Measurements from ENCODE around the gene MST1.

MST1 gene

DNA sequence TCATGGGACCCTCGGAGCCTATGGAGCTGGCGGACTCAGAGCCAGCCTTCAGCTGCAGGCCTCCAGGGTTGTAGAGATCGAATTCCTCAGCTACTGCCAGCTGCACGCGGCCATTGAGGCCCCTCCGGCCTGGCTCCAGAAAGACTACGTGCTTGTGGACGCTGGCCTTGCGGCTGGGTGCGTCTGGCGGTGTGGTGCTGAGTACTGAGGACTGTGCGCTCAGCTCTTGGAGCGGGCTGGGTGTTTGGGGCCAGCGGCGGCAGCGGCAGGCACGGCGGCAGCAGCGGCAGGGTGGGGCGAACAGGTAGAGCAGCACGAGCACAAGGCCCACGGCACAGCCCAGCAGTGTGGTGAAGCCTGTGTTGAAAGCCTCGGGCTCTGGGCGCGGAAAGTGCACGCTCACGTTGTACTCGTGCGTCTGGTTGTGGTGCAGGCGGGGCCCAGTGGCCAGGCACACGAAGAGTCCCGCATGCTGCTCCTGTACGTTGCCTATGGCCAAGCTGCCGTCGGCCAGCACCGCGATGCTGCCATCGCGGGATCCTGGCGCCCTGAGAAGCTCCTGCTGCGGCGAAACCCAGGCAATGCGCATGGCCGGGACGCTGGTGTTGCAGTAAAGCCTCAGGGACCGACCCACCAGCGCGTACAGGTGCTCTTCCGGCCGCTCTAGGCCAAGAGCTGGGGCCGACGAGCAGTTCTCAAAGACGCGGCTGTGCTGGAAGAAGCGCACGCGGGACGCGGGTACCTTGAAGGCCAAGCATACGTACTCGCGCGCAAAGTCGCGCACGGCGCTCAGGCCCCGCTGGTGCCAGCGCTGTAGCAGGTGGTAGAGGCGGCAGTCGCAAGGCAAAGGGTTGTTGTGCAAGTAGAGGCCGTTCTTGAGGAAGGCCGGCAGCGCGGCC is 28.9 kb upstream of the MST1 start:
- DNase-seq: no peak

DNA sequence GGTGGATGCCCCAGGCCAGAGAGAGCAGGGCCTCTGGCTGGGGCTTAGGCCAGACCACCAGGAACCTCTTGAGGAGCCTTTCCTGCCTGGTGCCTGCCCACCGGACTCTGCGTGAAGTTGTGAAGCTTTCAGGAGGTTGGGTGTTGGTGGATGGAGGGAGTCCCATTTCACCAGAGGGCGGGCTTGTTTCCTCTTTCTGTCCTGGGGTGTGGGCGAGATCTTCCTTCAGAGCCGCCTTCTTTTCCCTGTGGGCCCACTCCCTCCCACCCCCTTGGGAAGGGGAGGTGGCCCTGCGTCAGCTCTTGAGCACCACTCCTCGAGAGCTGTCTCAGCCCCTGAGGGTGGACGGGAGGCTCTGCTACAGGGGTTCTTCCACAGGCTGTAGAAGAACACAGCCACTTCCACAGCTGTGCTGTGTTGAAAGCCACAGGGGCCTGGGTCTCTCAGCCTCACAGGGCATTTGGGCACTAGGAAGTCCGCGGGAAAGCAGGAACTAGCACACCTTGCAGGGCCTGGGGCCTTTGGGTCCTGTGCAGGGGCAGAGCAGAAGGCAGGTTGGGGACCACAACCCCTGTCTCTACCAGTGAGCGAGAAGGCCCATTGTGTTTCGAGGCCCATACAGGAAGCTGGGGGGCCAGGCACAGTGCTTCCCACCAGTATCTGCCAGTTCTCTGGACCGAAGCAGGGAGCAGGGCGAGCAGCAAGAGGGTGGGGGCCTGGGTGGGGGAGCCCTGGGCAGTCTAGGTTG is 28.1 kb upstream of the MST1 start:
- no peak for DNase-seq

DNA sequence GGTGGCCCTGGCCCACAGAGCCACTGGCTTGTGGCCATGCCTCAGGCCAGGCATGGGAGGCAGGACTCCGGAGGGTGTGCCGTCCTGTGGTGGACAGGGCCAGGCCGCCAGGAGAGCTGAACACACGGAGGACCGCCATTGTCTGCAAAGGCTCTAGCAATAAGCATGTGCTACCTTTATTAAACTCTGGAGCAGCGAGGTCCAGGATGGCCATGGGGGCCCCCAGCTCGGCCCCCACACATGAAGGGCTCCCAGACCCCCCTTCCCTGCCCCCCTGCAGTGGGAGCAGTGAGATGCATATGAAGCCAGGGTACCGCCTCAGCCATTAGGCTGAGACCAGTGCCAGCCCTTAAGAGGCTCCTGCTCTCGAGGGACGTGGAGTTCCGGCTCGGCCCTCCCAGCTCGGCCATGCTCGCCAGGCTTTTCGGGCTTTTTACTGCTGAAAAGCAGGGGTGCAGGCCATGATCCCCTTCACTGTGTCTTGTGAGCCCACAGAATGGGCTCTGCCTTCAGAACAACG is 27.5 kb upstream of the MST1 start:
- DNase-seq: no peak

DNA sequence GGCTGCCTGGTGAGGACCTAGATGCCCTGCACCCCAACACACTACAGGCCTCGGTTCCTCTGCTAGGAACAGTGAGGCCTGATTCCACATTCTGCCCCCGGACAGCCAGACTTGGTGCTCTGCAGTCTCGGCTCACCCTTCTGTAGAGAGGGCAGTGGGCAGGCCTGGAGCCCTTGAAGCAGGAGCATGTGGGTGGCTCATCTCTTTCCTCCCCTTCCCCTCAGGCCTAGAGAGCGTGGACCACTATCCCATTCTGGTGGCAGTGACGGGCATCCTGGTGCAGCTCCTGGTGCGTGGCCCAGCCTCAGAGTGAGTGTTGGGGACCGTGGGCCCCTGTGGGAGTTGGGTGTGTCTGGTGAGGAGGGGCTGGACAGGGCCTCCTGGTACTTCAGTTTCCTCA is 26.9 kb upstream of the MST1 start:
- DNase-seq: no peak

DNA sequence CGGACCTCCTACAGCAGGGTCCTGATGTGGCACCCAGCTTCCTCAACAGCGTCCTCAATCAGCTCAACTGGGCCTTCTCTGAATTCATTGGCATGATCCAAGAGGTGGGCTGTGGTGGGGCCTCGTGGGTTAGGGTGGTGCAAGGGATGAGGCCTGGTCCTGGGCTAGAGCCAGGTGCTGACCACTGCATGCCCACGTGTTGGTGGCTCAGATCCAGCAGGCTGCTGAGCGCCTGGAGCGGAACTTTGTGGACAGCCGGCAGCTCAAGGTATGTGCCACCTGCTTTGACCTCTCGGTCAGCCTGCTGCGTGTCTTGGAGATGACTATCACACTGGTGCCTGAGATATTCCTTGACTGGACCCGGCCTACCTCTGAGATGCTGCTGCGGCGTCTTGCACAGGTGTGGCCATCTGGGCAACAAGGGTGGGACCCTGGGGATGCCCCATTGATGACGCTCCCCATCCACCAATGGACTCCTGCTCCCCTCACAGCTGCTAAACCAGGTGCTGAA is 26.4 kb upstream of the MST1 start:
- no peak for DNase-seq

DNA sequence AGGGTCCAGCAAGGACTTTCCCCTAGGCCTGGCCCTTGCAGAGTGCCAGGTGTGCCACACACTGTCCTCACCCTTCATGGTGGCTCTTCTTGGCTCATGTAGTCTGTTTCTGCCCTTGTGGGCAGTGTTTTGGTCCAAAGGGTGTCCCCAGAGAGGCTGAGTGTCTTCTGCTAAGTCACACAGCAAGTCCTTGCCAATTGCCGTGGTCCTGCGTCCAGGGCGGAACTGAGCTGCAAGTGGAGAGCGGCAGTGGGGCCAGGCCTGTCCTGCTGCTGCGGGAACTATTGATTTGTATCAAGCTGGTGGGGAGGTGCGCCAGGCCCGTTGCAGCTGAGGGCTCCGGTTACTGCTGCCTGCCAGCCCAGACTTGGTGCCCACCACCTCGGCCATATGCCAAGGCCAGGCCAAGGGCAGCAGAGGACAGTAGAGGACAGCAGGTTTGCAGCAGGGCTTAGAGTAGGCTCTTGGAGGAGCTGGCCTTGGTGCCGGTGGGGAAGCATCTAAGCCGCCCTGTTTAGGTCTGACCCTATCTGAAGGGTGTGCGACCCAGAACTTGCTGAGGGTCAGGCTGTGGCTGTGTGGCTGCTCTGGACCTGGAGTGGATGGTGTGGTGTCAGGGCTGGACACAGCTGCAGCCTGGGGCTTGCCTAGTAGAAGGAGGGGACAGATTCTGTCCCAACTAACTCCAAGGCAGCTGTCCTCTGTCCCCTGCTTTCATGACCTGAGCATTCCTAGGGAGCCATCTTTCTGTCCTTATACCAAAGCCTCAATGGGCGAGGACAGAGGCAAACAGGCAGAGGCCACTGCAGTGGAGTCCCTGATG is 25.7 kb upstream of the MST1 start:
- no peak for DNase-seq

DNA sequence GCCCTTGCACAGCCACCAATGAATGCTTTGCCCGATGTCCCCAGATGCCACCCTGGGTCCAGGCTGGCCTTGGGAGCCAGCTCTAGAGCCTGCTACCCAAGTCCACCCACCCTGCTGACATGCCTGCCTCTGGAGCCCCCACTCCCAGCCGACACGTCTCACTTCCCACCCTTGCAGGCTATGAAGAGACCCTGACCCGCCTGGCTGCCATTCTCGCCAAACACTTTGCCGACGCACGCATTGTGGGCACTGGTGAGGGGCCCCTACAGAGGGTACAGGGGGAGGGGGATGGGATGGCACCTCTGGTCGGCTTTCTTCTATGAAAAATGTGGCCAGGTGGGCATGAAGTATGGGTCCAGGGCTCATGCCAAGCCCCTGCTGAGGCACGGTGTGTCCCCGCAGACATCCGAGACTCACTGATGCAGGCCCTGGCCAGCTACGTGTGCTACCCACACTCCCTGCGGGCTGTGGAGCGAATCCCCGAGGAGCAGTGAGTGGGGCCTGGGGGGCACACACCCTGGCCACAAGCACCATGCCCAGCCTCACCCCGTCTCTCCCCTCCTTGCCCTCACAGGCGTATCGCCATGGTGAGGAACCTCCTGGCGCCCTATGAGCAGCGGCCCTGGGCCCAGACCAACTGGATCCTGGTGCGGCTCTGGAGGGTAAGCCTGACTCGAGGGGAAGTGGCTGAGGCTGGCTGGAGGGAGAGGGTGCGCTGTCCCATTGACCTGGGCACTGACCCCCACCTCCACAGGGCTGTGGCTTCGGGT is 24.2 kb upstream of the MST1 start:
- no peak for DNase-seq

DNA sequence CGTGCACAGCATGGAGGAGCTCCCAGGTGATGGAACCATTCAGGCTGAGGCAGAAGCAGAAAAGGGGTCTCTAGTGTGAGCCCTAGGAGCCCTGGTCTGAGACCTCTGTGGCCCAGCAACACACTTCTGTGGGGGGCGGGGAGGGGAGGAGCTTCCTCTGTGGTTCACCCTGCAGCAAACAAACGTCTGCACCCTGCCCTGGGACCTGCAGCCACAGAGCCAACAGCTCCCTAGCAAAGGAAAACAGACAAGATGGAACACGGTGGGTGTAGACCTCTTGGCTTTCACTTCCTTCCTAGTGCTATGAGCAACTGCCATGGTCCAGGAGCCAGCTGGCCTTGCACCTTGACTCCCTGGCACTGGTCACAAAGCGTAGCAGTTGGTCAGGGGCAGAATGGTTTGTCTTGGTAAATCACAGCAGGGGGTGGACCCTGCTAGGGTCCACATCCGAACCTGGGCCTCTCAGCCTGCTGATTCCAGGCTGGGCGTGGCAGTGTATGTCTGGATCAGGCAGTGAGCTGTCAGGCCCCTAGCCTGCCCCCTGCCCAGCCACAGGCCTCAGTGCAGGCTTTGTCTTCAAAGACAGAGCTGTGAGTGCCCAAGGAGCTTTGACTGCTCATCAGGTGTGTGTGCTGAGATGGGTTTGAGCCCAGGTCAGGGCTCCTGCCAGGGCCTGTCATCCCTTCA is 23.5 kb upstream of the MST1 start:
- DNase-seq: no peak

DNA sequence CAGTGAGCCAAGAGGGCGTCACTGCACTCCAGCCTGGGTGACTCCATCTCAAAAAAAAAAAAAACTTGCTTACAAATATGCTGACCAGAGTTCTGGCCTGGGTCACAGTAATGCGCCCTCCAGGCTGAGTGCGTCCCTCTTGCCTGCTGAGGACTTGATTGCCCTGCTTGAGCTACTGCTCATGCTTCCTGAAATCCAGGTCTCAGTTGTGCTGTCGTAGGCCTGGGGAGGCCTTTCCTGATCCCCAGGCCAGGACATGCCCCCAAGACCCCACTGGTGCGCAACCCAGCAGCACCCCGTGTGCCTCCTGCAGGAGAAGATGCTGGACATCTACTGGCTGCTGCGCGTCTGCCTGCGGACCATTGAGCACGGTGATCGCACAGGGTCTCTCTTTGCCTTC is 22.9 kb upstream of the MST1 start:
- DNase-seq: no peak

DNA sequence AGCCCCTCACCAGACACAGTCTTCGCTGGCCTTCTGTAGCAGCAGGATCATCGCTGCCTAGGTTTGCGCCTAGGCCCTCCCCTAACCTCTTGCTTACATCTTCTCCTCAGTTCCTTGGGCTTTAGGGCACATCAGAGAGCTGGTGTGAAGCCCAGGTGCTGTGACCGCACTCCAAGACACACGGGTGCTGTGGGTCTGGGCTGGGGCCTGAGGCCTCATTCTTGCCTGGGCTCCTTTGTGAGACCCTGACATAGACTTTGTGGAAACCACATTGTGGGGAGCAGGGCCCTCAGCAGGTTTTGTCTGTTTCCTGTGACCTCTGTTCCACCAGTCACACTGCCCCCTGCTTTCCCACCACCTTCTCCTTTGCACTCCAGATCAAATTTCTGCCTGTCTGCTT is 22.2 kb upstream of the MST1 start:
- DNase-seq: no peak

DNA sequence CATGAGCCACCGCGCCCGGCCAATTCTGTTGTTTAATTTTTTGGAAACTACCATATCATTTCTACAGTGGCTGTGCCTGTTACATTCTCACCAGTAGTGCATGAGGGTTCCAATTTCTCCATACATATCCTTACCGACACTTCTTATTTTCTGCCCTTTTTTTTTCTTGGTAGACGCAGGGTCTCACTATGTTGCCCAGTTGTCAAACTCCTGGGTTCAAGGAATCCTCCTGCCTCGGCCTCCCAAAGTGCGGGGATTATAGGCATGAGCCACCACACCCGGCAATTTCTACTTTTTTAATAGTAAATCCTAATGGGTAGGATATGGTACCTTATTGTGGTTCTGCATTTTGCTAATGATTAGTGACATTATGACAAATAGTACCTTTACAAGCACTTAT is 20.6 kb upstream of the MST1 start:
- DNase-seq: no peak

DNA sequence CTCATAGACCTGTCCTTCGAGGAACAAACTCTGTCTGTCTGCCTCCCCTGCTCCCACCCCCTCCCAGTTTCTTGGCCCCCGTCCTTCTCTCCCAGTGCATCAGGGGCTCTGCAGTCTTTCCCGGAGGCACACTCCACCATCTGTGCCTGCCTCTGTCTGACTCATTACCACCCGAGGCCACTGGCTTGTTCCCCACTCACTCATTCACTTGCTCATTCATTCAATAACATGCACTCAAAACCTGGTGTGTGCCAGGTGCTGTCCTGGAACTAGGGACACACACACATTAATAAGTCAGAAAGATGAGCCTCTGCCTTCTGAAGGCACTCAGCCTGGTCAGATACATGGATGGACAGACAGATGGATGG is 17.8 kb upstream of the MST1 start:
- no peak for DNase-seq

DNA sequence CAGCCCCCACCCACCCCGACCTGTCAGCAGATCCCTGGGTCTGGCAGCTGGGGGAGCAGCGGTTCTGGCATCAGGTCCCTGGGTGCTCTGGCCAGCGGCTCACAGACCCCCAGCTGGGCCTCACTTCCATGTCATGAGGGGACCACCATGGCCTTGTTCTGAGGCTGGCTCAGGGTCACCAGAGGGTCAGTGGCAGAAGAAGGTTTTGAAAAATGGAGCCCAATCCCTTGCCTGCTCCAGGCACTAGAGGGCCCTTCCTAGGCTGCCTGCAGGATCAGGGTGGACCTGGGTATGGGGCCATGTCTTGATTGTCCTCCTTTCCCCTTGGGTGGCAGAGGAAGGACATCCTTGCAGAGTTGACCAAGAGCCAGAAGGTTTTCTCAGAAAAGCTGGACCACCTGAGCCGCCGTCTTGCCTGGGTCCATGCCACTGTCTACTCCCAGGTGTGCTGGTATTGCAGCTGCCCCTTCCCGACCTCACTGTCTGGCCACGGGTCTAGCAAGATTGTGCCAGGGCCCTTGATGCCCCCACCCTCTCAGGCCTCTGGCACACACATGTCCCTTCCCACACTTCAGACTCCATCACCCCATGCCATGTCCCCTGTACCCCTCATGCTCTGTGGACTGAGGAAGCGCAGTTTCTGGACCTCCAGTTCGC is 17.3 kb upstream of the MST1 start:
- DNase-seq: no peak

DNA sequence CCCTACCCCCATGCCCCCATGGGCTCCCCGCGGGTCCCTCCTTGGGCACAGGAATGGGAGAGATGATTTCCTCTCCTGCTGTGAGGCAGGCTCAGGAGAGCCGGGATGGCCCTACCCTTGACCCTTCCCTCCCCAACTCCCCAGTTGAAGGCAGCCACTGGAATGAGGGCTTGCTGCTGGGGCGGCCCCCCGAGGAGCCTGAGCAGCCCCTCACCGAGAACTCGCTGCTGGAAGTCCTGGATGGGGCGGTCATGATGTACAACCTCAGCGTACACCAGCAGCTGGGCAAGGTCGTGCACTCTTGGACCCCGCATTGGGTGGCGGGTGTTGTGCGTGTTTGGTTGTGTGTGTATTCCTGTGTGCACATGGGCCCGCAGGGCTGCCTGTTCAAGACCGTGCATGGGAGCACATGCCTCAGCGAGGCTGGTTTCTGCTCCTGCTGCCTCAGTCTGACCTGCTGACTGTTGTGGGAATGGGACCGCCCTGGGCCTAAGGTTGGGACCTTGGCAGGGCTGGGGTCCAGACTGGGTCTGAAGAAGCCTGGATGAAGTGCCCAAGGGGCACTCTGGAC is 16.2 kb upstream of the MST1 start:
- DNase-seq: no peak

DNA sequence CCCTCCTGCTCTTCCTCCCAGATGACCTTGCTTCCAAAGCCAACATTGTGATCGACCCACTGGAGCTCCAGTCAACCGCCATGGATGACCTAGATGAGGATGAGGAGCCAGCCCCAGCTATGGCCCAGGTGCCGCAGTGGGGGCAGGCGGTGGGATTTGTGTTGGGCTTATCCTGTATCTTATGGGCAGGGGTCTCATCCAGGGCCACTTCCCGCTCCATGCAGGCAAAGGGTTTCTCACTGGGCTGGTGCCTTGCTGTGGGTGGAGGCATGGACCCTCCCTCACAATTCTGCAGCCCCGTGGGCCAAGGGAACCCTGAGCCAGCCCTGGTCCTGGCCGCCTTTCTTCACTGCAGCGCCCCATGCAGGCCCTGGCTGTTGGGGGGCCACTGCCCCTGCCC is 15.4 kb upstream of the MST1 start:
- no peak for DNase-seq

DNA sequence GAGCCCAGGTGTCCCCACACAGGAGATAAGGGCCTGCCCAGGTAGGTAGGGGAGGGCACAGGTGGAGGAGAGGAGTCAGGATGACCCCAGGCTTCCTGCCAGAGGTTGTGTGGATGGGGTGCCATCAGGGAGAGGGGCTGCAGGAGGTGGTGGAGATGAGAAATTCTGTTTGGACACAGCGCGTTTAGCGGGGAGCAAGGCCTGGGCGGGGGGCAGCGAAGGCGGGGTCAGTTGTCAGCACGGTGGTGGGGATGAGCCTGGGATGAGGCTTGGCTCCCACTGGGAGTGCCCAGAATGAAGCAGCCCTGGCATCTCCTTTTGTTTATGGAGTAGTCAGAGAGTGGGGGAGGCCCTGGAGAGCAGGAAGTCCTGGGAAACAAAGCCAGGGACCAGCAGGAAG is 14.7 kb upstream of the MST1 start:
- no peak for DNase-seq

DNA sequence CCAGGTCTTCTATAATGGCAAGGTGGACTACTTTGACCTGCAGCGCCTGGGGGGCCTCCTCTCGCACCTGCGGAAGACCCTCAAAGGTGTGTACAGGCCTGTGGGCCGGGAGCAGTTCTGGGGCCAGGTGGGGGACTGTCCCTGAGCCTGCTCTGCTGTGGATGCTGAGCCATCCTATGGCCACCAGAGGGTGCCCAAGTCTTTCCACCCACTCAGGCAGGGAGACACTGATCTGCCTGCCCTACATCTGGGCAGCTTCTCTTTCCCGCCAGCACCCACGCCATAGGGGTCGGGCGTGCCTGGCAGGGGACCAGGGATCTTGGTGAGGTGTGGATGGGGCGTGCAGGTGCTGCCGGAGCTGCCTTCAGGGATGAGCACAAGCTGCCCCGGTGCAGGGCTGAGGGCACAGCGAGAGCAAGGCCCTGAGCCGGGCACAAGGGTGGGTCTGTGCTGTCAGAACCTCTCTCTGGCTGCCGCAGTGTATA is 14.2 kb upstream of the MST1 start:
- peak; percentile 89 for DNase-seq

DNA sequence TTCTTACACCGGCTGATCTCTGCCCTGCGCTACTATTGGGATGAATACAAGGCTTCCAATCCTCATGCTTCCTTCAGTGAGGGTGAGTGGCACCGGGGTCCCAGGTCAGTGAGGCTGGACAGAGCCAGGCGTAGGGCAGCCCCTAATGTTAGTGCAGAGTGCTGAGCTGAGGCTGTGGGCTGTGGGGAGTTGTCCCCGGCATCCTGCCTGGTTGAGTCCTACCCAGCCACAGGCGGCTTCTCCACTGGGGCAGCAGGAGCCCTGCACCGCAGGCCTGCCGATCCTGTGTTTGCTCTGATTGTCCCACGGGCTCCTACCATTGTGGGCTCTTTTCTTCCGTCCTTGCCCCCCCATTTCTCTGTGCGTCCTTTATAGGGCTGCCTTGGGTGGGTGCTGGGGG is 13.4 kb upstream of the MST1 start:
- no peak for DNase-seq

DNA sequence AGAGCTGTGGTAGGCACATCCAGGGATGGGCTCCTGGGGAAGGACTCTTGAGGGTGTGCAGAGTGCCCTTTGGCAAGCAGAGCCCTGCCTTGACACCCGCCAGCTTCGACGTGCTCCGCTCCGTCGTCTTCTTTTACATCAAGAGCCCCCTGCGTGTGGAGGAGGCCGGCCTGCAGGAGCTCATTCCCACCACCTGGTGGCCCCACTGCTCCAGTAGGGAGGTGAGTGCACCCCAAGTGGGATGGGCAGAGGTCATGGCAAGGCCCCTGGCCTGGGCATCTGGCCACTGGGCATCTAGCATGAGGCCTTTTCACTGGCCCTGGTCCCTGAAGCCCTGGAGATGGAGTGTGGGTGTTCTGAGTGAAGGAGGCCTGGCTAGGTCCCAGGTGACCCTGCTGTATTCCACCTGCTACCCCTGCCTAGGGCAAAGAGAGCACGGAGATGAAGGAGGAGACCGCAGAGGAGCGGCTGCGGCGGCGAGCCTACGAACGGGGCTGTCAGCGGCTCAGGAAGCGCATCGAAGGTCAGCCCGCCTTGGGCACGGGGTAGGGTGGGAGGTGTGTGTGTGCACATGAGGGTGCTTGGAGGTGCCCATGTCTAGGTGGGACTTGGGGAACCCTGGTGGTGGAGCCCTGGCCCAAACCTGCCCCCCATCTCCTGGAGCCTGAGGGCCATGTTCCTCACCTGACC is 12.3 kb upstream of the MST1 start:
- no peak for DNase-seq
